NCI-H69 (cell line): Measurements from ENCODE around the gene STT3B.

Experiments used
- DNase-seq: peaks from one replicate; lab custom pipeline; 2025; lab: John Stamatoyannopoulos, UW

STT3B gene

DNA sequence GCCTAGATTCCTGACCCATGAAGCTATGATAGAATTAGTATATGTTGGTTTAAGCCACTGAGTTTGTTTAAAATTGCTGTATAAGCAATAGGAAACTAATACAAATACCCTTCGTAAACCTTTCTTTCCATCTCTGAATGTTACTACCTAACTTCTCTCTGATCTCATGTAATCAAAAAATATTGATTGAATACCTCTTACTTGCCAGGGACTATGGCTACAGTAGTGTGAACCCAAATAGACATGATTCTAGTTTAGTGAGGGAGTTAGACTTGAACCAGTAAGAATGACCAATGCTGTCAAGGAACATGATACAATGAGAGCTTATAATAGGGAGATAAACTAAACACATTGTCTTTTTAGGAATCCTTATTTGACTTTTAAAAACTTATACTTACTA, 19.4 kb downstream of the STT3B start:
- no peak for DNase-seq

DNA sequence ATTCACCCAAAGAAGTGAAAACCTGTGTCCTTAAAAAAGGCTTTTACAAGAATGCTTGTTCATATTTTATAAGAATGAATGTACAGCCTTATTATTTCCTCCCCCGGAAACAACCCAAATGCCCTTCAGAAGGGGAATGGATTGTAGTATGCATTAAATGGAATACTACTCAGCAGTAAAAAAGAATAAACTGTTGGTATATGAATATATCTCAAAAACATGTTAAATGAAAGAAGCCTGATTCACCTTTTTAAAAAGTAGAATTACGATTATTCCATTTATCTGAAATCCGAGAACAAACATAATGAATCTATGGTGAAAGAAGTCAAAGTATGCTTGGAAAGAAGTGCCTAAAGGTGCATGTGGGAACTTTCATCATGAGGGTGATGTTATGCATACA, 20.5 kb downstream of the STT3B start:
- DNase-seq = no peak

DNA sequence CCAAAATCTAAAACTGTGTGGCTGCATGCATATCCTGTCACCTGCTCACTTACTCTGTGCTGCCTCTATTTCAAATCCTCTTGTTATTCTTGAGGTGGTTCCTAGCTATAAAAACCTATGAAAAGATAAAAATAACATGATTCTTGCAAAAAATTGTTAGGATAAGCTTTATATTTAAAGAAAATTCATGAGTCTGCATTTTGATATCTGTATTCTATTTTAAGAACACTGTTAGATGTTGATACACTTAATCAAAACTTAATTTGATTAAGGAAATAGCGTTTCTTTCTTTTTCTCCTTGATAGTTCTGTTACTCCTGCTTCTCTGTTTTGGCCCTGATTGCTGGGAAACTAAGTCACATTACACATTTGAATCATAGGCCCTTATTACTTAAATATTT, 22.5 kb downstream of the STT3B start:
- no peak for DNase-seq

DNA sequence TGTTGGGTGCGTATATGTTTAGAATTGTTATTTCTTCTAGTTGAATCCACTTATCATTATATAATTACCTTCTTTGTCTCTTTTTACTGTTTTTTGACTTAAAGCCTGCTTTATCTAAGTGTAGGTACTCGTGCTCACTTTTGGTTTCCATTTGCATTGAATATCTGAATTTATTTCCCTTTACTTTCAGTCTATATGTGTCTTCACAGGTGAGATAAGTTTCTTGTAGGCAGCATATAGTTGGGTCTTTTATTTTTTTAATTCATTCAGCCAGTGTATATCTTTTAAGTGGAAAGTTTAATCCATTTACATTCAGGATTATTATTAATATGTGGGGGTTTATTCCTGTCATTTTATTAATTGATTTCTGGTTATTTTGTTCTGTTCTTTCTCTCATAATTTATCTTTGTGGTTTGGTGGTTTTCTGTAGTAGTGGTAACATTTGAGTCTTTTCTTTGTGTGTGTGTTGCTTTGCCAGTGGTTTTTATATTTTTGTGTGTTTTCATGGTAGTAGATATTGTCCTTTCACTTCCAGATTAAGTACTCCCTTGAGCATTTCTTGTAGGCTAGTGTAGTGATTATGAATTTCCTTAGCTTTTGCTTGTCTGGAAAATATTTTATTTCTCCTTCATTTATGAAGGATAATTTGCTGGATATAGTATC, 27.3 kb downstream of the STT3B start:
- DNase-seq = no peak

DNA sequence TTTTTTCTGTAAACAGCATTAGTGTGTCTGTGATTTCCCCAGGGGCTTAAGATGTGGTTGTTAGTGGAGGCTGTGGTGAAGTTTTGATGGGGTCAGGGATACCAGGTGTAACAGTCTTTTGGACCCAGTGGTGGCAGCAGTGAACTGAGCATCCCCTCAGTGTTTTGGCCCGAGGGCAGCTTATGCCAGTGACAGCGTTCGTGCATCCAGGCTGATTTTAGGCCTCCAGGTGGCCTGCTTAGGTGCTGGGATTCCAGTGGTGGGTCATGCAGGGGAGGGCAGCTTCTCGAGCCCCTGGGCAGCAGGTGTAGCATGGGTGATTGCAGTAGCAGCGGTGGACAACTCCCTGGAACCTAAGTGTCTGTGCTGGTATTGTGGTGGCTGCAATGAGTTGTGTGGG, 29.2 kb downstream of the STT3B start:
- DNase-seq = no peak

DNA sequence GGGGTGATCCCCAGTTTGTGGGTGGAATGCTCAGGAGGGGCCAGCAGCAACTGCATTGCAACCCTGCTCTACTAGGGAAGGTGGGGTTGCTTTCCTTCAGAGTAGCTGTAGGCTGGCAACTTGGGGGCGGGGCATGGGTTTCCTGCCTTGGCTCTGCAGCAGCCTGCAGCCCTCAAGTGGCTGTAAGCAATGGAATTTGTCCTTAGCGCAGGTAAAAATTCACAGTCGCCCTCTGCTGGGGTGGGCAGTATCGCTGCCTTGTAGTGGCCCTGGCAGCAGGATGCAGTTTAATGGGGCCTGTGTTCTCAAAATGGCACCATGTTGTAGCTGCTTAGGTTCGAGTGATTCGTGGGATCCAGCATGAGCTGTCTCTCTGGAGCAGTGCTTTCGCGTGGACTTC, 29.8 kb downstream of the STT3B start:
- no peak for DNase-seq

DNA sequence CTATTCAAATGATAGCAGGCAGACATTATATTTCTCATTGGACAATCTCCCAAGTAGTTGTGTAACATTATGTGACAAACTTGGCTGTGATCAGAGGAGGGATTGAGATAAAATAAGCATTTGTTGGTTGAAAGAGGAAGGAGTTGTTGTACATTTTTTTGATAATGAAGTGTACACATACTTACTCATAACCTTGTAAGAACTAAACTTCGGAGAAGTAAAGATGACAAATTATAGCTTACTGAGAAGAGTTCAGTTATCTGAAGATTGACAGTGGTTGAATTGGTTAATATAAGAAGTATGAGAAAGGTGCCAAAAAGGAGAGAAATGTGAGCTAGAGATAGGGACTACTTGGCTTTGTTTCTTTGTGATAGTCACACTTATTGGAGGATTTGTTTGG, 32.6 kb downstream of the STT3B start:
- no peak for DNase-seq

DNA sequence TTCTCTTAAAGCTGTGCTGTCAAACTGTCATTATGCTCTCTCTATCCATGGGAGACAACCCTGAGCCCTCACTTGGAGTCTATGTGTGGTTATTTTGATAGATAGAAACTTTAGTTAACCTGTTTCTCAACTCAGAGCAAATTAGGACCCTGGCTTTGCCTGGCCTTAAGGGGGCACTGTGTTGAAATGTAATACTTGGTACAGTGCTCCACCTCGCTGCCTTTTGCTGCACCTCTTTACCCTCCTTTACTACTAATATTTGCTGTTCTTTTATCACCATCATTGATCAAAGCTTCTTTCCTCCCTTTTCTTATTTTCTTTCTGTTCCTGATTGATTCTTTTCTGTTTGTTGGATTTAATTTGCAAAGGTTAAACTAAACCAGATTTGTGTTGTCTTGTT, 34.3 kb downstream of the STT3B start:
- peak; percentile 9 for DNase-seq

DNA sequence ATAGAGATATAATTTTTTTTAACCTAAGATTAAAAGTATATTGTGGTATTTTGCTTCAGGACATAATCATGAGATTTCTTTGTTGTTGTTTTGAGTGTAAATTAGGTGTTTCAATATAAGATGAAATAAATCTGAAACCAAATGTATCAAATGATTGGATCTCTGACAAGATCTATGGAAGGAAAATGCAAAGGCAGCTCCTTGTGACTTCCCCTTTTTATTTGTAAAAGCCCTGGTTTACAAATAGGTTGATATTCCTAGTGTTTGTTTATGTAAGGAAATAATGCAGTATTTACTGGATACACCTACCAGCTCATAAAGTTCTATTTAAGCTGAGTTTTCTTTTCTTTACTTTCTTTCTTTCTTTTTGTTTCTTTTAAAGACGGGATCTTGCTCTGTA, 35.9 kb downstream of the STT3B start:
- no peak for DNase-seq

DNA sequence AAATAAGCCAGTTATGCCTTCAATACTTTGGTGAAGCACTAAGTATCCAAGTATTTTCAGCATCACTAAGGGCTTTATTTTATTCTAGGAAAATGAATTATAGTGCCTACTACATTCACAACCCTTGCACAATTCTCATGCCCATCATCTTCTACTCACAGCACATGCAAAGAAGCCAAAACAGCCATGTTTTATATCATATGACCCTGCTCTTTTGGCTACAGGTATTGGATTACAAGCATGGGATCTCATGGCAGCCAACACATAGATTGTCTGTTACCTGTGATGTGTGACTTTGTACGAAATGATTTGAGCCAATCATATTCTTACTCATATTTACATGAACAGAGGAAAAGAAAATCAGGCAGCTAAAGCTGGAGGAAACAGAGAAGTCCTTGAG, 38.6 kb downstream of the STT3B start:
- peak; percentile 3 for DNase-seq

DNA sequence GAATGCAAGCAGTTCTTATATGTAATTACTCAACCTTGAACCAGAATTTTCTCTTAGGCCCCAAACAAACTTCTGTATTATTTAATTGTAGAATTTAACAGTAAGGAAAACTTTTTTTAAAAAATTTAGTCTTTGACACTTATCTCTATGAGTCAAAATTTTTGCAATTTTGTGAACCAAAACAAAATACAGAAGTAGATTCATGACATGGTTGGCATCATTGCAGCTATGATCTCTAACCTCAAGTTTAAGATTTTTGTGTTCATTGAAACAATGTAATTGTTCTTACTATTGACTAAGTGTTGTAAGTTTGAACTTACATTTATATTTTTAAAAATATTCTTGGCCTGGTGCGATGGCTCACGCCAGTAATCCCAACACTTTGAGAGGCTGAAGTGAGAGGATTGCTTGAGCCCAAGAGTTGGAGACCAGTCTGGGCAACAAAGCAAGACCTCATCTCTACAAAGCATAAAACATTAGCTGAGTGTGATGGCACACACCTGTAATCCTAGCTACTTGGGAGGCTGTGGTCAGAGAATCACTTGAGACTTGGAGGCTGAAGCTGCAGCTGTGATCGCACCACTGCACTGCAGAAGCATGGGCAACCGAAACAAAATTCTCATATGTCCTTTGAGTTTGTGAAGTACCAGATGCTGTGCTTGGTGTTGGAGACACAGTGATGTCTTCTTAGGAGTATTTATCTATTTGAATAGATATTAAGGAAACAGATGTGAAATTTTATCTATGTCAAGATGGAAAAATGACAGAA, 39.7 kb downstream of the STT3B start:
- no peak for DNase-seq

DNA sequence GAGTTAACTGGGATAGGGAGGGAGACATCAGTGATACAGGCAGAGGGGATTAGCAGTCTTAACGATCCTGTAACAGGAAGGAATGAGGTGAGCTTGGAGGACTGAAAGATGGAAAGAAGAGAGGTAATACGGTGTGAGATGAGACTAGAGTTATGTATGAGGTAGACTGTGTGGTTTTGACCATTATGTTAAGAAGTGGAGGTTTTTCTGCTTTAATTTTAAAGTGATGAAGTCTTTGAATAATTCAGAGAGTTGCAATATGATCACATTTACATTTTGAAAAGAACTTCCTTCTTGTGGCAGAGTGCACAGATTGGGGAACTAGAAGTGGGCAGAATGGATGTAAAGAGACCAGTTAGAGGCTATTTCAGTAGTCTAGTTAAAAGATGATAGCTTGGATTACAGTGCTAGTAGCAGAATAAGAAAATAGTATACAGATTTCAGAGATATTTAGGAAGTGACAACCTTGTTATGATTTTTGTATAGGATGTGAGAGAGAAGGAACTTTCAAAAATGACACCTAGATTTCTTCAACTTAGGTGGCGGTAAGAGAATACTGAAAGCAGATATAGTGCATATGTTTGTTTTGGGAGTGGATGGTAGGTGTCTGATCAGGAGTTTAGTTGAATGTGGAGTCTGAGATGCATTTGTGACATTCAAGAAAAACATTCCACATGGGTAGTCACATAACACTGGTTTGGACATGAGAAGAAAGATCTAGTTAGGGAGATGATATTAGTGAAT, 40.5 kb downstream of the STT3B start:
- no peak for DNase-seq

DNA sequence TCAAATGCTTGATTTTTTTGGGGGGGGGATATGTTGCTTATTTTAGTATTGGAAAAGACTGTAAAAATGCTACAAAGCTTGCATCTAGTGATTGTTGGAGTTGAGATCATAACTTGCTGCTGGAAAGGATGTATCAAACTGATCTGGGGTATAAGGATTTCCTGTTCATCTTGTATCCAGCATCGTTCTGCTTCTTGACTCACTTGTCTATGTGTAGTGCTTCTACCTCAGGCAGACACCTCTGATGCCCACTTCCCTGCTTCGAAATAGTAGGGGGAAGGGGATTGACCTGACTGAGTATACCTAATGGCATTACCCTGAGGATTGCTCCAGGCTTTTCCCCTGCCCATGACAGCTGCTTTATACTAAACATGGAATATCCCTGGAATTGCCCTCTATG, 42.7 kb downstream of the STT3B start:
- DNase-seq = peak; percentile 7

DNA sequence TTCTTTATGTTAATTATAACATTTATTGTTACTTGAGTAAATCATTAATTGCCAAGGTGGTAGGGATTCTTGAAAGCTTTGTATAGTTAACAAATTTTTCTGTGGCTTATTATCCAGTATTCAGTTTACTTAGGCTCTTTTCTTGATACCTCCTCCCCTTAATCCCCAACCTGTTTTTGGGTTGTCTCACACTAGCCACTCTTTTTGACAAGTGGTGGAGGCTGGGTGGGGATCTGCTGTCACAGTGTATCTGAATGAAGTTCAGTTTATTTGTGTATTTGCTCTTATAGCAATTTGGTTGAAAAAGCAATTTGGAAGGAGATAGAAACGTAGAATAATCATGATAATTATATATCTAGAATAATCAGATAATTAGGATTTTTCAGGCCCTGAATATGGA, 43.8 kb downstream of the STT3B start:
- no peak for DNase-seq

DNA sequence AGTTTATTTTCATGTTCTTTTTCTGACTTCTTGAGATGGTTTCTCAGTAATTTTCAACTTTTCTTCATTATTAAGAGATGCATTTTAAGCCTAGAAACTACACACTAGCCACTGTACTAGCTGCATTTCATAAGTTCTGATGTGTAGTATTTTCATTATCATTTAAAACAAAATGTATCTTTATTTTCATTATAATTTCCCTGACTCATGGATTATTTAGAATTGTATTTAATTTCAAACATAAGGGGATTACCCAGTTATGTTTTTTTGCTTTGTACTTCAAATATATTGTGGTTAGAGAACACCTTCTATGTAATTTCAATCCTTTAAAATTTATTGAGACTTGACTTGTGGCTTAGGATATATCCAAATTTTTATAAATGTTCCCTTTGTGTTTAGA, 44.5 kb downstream of the STT3B start:
- no peak for DNase-seq

DNA sequence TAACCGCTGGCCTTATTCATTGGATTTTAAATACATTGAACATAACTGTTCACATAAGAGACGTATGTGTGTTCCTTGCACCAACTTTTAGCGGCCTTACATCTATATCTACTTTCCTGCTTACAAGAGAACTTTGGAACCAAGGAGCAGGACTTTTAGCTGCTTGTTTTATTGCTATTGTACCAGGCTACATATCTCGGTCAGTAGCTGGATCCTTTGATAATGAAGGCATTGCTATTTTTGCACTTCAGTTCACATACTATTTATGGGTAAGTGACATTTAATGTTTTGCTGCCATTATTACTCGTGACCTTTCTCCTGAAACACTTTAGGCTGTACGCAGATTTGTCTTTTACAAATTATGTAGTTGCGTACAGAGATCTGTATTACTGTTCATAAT, 47.1 kb downstream of the STT3B start:
- DNase-seq = no peak

DNA sequence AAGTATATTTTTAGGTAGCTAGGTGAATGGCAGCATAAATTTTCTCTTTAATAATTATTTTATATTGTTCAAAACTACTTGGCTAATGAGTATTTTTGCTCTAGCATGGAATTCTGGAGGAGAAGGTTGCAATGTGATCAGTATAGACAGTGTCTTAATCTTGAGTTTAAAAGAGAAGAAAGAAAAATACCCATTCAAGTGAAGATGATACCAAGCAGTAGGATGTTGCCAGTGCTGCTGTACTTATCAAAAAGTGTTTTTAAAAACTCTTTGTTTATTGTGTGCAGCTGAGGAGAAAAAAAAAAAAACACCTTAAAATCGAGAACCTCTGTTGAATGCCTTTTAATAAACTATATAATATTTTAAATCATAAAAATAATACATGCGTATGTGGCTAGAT, 47.9 kb downstream of the STT3B start:
- no peak for DNase-seq

DNA sequence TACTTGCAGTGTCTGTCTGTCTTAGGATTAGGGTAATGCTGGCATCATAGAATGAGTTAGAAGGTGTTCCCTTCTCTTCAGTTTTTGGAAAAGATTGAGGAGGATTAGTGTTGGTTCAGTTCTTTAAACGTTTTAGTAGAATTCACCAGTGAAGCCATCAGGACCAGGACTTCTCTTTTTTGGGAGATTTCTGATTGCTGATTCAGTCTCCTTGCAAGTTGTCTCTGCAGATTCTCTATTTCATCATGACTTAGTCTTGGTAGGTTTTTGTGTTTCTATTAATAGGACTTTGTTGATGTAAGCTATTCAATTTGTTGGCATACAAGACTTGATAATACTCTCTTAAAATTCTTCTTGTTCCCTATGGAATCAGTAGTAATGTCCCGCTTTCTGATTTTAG, 48.9 kb downstream of the STT3B start:
- no peak for DNase-seq

DNA sequence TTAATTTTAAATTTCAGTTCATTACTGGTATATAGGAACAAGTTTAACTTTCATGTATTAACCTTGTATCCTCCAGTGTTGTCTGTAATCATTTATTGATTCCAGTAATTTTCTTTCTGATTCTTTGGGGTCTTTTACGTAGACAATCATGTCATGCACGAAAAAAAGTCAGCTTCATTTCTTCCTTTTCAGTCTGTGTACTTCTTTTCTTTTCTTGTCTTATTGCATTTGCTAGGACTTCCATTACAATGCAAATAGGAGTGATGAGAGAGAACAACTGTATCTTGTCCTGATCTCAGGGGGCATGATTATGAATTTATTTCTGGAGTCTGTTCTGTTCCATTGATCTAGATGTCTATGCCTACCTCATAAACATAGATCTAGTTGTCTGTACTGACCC, 56.5 kb downstream of the STT3B start:
- DNase-seq = no peak

DNA sequence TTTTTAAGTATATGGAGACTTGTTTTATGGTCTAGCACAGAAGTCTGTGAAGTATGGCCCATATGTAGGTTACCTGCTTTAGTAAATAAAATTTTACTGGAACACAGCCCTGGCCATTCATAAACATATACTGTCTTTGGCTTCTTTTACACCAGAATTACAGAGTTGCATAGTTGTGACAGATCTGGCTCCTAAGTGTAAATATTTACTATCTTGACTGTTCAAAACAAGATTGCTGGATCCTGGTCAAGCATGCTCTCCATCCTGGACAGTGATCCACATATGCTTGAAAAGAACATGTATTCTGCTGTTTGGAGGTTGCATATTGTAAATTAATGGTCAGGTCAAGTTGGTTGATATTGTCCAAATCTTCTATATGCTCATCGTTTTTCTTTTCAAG, 57.9 kb downstream of the STT3B start:
- DNase-seq = no peak

DNA sequence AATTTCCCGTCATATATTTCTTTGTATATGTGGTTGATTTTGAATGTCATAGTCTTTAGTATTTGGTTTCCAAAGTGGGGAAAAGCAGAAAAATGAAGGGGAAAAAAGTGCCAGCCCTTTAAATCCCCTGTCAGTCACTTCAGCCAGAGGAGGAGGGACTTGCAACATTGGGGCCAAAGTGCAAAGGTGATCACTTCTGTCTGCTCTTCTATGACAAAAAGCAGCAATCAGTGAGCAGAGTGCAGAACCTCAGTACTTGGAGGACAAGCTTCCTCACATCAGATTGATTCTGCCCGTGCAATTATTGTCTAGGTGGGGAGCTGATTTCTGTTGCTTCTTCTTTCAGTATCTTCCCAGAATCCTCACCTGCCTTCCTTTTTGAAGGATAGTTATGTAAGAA, 60.0 kb downstream of the STT3B start:
- DNase-seq = no peak

DNA sequence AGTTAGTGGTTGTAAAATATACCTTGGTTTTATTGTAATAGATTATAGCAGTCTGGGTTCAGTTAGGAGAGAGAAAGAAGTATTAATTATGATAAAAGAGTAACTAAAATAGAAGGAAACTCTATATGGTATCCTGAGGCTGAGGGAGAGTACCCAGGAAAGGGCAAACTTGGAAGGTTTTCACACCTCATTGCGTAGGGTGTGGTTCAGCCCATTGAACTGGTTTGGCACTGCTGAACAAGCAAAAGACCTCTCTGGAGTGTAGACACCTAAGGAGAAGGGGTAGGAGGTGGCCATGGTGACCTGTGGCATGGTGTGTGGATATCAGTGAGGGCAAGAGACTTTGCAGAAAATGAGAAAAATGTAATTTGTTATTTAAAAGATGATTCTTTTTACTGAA, 63.5 kb downstream of the STT3B start:
- no peak for DNase-seq

DNA sequence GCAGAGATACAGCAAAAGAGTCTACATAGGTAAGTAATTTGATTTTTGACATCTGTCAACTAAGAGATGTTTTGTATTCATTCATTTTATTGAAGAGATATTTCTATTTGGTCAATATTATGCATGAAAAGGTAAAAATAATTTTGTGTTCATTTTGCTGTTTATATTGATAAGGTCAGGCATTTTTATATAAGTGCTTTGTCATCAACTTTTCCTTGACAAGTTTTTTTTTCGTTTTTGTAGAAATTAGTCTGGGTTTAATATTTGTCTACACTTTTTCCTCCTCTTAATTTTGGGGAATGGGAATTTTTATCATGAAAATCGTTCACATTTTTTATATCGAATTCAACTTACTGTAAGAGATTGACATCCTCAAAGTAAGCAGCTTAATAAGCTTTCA, 67.7 kb downstream of the STT3B start:
- no peak for DNase-seq
